ENCODE results near the gene FOXC2.

Gene FOXC2

DNA sequence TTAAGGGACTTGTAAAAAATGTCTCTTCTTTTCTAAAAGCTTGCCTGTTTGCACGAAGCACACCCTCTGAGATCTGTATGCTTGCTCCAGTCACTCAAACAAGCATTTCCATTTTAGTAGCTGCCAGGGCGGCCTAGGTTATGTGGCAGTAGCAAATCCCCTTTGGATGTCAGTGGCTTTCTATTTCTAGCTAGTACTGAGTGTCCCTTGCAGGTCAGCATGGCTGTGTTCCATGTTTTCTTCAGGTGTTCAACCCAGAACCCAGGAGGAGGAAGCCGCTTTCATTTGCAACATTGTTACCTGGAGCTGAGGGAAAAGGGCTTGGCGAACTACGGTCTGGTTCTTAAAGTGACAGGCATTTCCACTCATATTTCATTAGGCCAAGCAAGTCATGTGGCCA lies 48.1 kb downstream of the FOXC2 start:
- no peak for DNase-seq (ENCODE audit: low read depth in 2 of 2)

DNA sequence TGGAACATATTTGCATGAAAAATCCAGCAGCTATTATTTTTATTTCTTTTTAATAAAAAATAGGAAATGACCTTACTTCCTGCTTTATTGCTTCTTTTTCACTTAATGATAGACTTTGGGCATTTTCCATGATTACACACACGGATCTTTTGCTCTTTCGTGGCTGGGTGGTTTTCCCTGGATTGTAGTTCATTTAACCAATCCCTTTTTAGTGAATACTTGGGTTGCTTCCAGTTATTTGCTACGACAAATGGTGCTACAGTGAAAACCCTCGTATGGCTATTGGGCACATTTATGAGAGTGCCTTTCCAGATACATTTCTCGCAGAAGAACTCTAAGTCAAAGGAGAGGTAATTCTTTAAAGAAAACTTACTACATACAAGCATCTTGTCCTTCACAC lies 50.3 kb downstream of the FOXC2 start:
- DNase-seq (ENCODE audit: low read depth in 2 of 2), result no peak

DNA sequence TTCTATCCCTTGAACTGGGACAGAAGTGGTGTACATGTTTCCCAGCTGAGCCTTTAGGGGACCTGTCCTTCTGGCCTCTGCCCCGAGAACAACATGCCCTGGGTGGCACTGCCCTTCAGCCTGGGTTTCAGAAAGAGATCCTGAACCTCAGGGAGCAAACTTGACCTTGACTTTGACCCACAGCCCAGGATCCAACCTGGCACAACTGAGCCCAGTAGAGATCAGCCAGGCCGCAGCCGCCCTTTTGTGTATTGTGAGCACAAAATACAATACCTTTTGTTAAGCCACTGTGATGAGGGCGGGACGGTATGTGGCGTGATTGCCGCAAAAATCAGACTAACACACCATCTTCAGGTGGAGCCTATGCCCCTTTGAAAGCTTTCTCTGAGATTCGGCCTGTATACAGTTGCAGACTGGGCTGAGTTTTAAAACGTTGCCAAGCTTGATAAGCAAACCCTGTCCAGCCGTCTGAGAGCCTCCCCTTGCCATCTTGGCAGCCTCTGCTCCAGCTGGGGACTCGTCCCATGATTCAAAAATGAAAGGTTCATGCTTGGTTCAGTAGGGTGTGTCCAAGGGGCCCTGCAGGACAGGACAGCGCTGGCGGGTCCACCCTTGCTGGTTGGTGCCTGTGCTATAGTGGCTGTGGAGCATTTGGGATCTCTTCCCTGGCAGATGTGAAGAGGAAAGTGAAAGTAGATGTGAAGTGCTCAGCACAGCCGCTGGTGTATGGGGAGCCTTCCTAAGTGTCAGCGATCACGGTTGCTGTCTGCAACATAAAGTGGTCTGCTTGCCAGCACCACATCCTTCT lies 52.0 kb downstream of the FOXC2 start:
- no peak for DNase-seq (ENCODE audit: low read depth in 2 of 2)
